GM23338 (cell line): Measurements from ENCODE around the gene MTHFD1L. TPM values are rescaled to one million over a fixed set of nuclear protein-coding genes. Genes with fewer than 3 reads are reported as not detected.

Source experiments
- ATAC-seq: fragments of 200-7000 bp; cut with Tn5 transposase; 3 replicates; pipeline ENCODE4 v1.9.1; 2020
- DNase-seq: peaks from one replicate; pipeline ENCODE4 v3.0.0-alpha.2; 2015; ENCODE audit warnings: low spot score
- H2AFZ ChIP-seq: fragments of 200-600 bp; sonication (generic); 2 replicates; pipeline ENCODE4 v1.8.0; 2016; ENCODE audit warnings: antibody characterized with exemption, mild to moderate bottlenecking, moderate library complexity
- H3F3A ChIP-seq: fragments of 200-600 bp; sonication (generic); replicated peaks from 2 replicates; pipeline ENCODE4 v1.8.0; 2017; ENCODE audit warnings: antibody characterized with exemption, mixed run types, low read depth
- H3K27ac ChIP-seq: fragments of 200-600 bp; sonication (generic); 2 replicates; pipeline ENCODE4 v1.6.1; 2016; ENCODE audit warnings: low read depth
- H3K27me3 ChIP-seq: fragments of 200-600 bp; sonication (generic); 2 replicates; pipeline ENCODE4 v1.8.0; 2016; ENCODE audit warnings: mild to moderate bottlenecking, mixed run types, moderate library complexity; ENCODE audit not compliant: insufficient read depth
- H3K36me3 ChIP-seq: fragments of 200-600 bp; sonication (generic); 2 replicates; pipeline ENCODE4 v1.8.0; 2016; ENCODE audit warnings: mild to moderate bottlenecking; ENCODE audit not compliant: insufficient read depth
- H3K4me1 ChIP-seq: fragments of 200-600 bp; sonication (generic); 2 replicates; pipeline ENCODE4 v1.8.0; 2016; ENCODE audit warnings: mild to moderate bottlenecking, moderate library complexity; ENCODE audit not compliant: insufficient read depth
- H3K4me2 ChIP-seq: fragments of 200-600 bp; sonication (generic); 2 replicates; pipeline ENCODE4 v1.7.1; 2017; ENCODE audit warnings: mixed run types
- H3K4me3 ChIP-seq: fragments of 200-600 bp; sonication (generic); 2 replicates; pipeline ENCODE4 v1.6.1; 2016; ENCODE audit warnings: mixed run types
- H3K79me2 ChIP-seq: fragments of 200-600 bp; sonication (generic); replicated peaks from 2 replicates; pipeline ENCODE4 v1.8.0; 2017; ENCODE audit warnings: mild to moderate bottlenecking; ENCODE audit not compliant: insufficient read depth
- H3K9me2 ChIP-seq: fragments of 200-600 bp; sonication (generic); 2 replicates; pipeline ENCODE4 v1.8.0; 2017; ENCODE audit not compliant: insufficient read depth
- H4K20me1 ChIP-seq: fragments of 200-600 bp; sonication (generic); replicated peaks from 2 replicates; pipeline ENCODE4 v1.8.0; 2017; ENCODE audit warnings: mild to moderate bottlenecking; ENCODE audit not compliant: insufficient read depth
- H3K27ac Mint-ChIP-seq: 2 replicates; pipeline ENCODE4 v1.8.0; 2020; ENCODE audit warnings: inconsistent platforms, mild to moderate bottlenecking, moderate library complexity, mixed read lengths
- H3K27me3 Mint-ChIP-seq: 3 replicates; pipeline ENCODE4 v1.8.0; 2022; ENCODE audit warnings: low read depth, mild to moderate bottlenecking, moderate library complexity, mixed read lengths, inconsistent platforms; ENCODE audit not compliant: insufficient read depth, poor library complexity
- H3K36me3 Mint-ChIP-seq: 3 replicates; pipeline ENCODE4 v1.8.0; 2021; ENCODE audit warnings: low read depth, mild to moderate bottlenecking, inconsistent platforms, moderate library complexity, mixed read lengths
- H3K4me1 Mint-ChIP-seq: 3 replicates; pipeline ENCODE4 v1.8.0; 2020; ENCODE audit warnings: mild to moderate bottlenecking, inconsistent platforms, mixed read lengths
- H3K4me3 Mint-ChIP-seq: 3 replicates; pipeline ENCODE4 v1.8.0; 2021; ENCODE audit warnings: moderate library complexity, mild to moderate bottlenecking, inconsistent platforms, mixed read lengths
- H3K9me3 Mint-ChIP-seq: 3 replicates; pipeline ENCODE4 v1.8.0; 2020; ENCODE audit warnings: moderate library complexity, mild to moderate bottlenecking, inconsistent platforms, mixed read lengths
- CREB1 ChIP-seq: fragments of 250-450 bp; sonication (Bioruptor Pico); IDR thresholded peaks from 2 replicates; pipeline ENCODE4 v1.5.0; 2020; ENCODE audit warnings: low read depth, mild to moderate bottlenecking, moderate library complexity
- CTCF ChIP-seq, 2 experiments: fragments of 200-600 bp in 1 of 2; sonication (generic) in 1 of 2; conservative IDR thresholded peaks; 2 replicates each; pipeline versions ENCODE4 v1.5.1 to v1.6.1; 2016 to 2017; ENCODE audit warnings: antibody characterized with exemption in 2 of 2, low read depth in 2 of 2, mild to moderate bottlenecking in 2 of 2, moderate library complexity in 1 of 2
- ETS1 ChIP-seq: IDR thresholded peaks from 2 replicates; pipeline ENCODE4 v1.6.1; 2016; ENCODE audit warnings: antibody characterized with exemption
- EZH2 ChIP-seq: fragments of 200-600 bp; sonication (generic); IDR thresholded peaks from one replicate; pipeline ENCODE4 v1.8.0; 2017; ENCODE audit warnings: antibody characterized with exemption, mild to moderate bottlenecking, low read depth; ENCODE audit not compliant: unreplicated experiment
- EZH2phosphoT487 ChIP-seq: fragments of 200-600 bp; sonication (generic); IDR thresholded peaks from one replicate; pipeline ENCODE4 v1.8.1; 2018; ENCODE audit warnings: antibody characterized with exemption; ENCODE audit not compliant: unreplicated experiment
- JUNB ChIP-seq: IDR thresholded peaks from one replicate; pipeline ENCODE4 v1.6.1; 2016; ENCODE audit warnings: antibody characterized with exemption; ENCODE audit not compliant: unreplicated experiment
- NANOG ChIP-seq: IDR thresholded peaks from 2 replicates; pipeline ENCODE4 v1.6.1; 2016; ENCODE audit warnings: antibody characterized with exemption, borderline replicate concordance
- POLR2AphosphoS5 ChIP-seq: IDR thresholded peaks from 2 replicates; pipeline ENCODE4 v1.6.1; 2016; ENCODE audit warnings: antibody characterized with exemption, low read depth
- REST ChIP-seq: IDR thresholded peaks from one replicate; pipeline ENCODE4 v1.6.1; 2018; ENCODE audit warnings: antibody characterized with exemption; ENCODE audit not compliant: unreplicated experiment
- STAT1 ChIP-seq: IDR thresholded peaks from one replicate; pipeline ENCODE4 v1.6.1; 2016; ENCODE audit warnings: antibody characterized with exemption; ENCODE audit not compliant: unreplicated experiment
- ZNF114 ChIP-seq: fragments of 250-450 bp; sonication (Bioruptor Pico); IDR thresholded peaks from 2 replicates; pipeline ENCODE4 v1.5.0; 2020; ENCODE audit warnings: mild to moderate bottlenecking, moderate library complexity
- ZNF331 ChIP-seq: fragments of 250-450 bp; sonication (Bioruptor Pico); IDR thresholded peaks from 2 replicates; pipeline ENCODE4 v1.5.0; 2020; ENCODE audit warnings: low read depth, mild to moderate bottlenecking, moderate library complexity
- ZNF462 ChIP-seq: fragments of 250-450 bp; sonication (Bioruptor Pico); IDR thresholded peaks from 2 replicates; pipeline ENCODE4 v1.5.0; 2020; ENCODE audit warnings: mild to moderate bottlenecking, moderate library complexity
- polyA plus RNA-seq: library from polyadenylated mRNA; unstranded; fragments of >200 nt; fragmentation: Nextera tagmentation; extraction: Ambion mirVana; gene quantifications from 2 replicates; pipeline ENCODE4 v1.2.1, GENCODE V29; 2016
- total RNA-seq: library from RNA; depleted of rRNA; stranded (reverse); fragments of >200 nt; shearing (Covaris generic); gene quantifications from 2 replicates; pipeline ENCODE4 v1.2.3, GENCODE V29; 2014

The MTHFD1L gene
- total and polyA plus RNA-seq, 2 experiments from 2014 or later, result 53.2 to 66.8 TPM

GRCh38 chr6:151063842-151064647 lies 198.5 kb downstream of the MTHFD1L start:
- no peak overlapping the region for H3K4me3 ChIP-seq
- Mint-ChIP-seq H3K36me3 (peaks cover 12% of the 10 kb centered on the region), H3K9me3 (no peaks in the 10 kb centered on the region; the same call in 2 of the 3 replicates), H3K27me3 (peaks cover 7% of the 10 kb centered on the region), H3K4me3 (no peak overlapping the region), H3K27ac (no peak overlapping the region), H3K4me1 (no peaks in the 10 kb centered on the region)
- H3K27ac ChIP-seq, result no peak overlapping the region
- ATAC-seq, result no peak
- H3K27me3 ChIP-seq, result no peaks in the 10 kb centered on the region
- no peaks in the 10 kb centered on the region for H4K20me1 ChIP-seq
- no peaks in the 10 kb centered on the region for H3K79me2 ChIP-seq
- no peaks in the 10 kb centered on the region for H3F3A ChIP-seq
- no peaks in the 10 kb centered on the region for H3K4me1 ChIP-seq
- H2AFZ ChIP-seq, result no peak overlapping the region
- no peaks in the 10 kb centered on the region for H3K36me3 ChIP-seq
- no peaks in the 10 kb centered on the region; the same call in 1 of the 2 replicates for H3K9me2 ChIP-seq
- H3K4me2 ChIP-seq, result no peak overlapping the region
- DNase-seq, result no peak
- TF ChIP-seq ZNF331 (CRISPR knock-in tag), result no peak
- no peak for TF ChIP-seq STAT1
- TF ChIP-seq ZNF462 (CRISPR knock-in tag), result no peak
- TF ChIP-seq ETS1, result no peak
- no peak for TF ChIP-seq JUNB
- TF ChIP-seq POLR2AphosphoS5, result no peak
- TF ChIP-seq EZH2phosphoT487, result no peak
- TF ChIP-seq EZH2, result no peak
- TF ChIP-seq REST, result no peak
- TF ChIP-seq ZNF114, result no peak
- TF ChIP-seq CTCF (conservative IDR thresholded peaks at IDR 0.05; ENCODE audit: low read depth in 2 of 2), result no peak
- TF ChIP-seq NANOG, result no peak
- TF ChIP-seq CREB1, result no peak
